Skeletal muscle cell (primary cell): ENCODE data around the gene PIP5K1B.

Experiments used
- DNase-seq: peaks from one replicate; pipeline ENCODE4 v3.0.0-alpha.2; 2010; ENCODE audit warnings: low read depth
- H3K4me3 ChIP-seq: 2 replicates; pipeline ENCODE4 v1.5.1; 2011; ENCODE audit warnings: low read depth, mild to moderate bottlenecking, control low read depth, low read length, moderate library complexity

The PIP5K1B gene

GRCh38 chr9:68931821-68932220, 226.8 kb downstream of the PIP5K1B start:
- no peak overlapping the region for H3K4me3 ChIP-seq
- DNase-seq = no peak

GRCh38 chr9:68932458-68932857, 227.4 kb downstream of the PIP5K1B start:
- no peak overlapping the region for H3K4me3 ChIP-seq
- no peak for DNase-seq

GRCh38 chr9:68933434-68934328, 228.6 kb downstream of the PIP5K1B start:
- no peak overlapping the region for H3K4me3 ChIP-seq
- DNase-seq = no peak

DNA sequence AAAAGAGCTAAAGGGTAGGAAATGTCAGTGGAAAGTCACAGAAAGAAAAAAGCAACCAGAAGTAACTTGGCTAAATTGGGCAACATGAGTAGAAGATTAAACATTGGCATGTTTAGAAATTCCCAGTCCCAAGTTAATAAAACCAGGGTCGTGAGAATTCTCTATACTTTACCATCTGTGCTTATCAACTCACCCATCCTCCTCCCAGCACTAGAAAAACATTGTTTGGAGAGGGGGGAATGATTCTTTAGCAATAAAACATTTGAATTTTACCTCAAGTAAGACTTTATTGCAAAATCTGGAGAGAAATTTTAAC, 229.2 kb downstream of the PIP5K1B start:
- no peak for DNase-seq
- H3K4me3 ChIP-seq = no peak overlapping the region

GRCh38 chr9:68940573-68940972, 235.5 kb downstream of the PIP5K1B start:
- DNase-seq = no peak
- no peak overlapping the region for H3K4me3 ChIP-seq

GRCh38 chr9:68941780-68942459, 236.9 kb downstream of the PIP5K1B start:
- no peak overlapping the region for H3K4me3 ChIP-seq
- DNase-seq = no peak

GRCh38 chr9:68942790-68943189, 237.8 kb downstream of the PIP5K1B start:
- H3K4me3 ChIP-seq = no peak overlapping the region
- DNase-seq = no peak

DNA sequence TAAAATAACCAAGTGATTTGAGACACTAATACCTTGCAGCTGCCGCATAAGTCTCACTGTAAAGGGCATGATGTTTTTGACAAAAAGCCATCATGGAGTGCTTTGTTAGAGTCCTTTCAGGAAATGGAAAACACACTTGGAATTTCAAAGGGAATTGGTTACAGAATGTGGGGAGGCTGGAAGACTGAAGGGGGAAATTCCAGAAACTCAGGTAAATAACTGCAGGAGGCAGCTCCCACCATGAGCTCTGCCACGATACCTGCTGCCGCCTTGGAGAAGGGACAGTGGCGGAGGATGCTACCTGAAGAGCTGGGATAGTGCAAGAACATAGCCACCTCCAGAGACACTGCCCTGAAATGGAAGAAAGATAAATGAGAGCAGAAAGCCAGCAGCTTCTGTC, 242.0 kb downstream of the PIP5K1B start:
- no peak for DNase-seq
- no peak overlapping the region for H3K4me3 ChIP-seq

- no peak for DNase-seq
- H3K4me3 ChIP-seq = no peak overlapping the region
Observed at GRCh38 chr9:68947842-68948569, 243.0 kb downstream of the PIP5K1B start.

- DNase-seq = peak; percentile 8
Observed at GRCh38 chr9:68949271-68950000, 244.4 kb downstream of the PIP5K1B start.

DNA sequence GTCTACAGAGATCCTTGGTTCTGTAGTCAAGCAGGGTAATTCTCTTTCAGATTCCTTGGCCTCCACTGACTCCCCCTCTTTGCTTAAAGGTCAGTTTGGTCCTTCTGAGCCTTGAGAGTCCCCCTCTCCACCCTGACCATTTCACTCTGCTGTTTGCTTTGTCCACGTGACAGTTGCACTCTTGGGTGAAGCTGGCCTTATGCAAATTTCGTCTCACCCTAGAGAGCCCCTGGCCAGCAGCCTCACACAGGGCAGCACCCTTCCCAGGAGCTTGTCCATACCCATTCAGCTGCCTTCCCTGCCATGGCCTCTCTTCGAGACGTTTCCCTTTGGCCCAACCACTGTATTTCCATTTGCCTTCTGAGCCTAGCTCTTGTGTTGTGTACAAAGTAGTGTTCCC, 245.1 kb downstream of the PIP5K1B start:
- no peak for DNase-seq
- no peak overlapping the region for H3K4me3 ChIP-seq

More at GRCh38 chr9:68949271-68950000, 244.4 kb downstream of the PIP5K1B start:
- H3K4me3 ChIP-seq = no peak overlapping the region

GRCh38 chr9:68950689-68951088, 245.6 kb downstream of the PIP5K1B start:
- no peak overlapping the region for H3K4me3 ChIP-seq
- no peak for DNase-seq

DNA sequence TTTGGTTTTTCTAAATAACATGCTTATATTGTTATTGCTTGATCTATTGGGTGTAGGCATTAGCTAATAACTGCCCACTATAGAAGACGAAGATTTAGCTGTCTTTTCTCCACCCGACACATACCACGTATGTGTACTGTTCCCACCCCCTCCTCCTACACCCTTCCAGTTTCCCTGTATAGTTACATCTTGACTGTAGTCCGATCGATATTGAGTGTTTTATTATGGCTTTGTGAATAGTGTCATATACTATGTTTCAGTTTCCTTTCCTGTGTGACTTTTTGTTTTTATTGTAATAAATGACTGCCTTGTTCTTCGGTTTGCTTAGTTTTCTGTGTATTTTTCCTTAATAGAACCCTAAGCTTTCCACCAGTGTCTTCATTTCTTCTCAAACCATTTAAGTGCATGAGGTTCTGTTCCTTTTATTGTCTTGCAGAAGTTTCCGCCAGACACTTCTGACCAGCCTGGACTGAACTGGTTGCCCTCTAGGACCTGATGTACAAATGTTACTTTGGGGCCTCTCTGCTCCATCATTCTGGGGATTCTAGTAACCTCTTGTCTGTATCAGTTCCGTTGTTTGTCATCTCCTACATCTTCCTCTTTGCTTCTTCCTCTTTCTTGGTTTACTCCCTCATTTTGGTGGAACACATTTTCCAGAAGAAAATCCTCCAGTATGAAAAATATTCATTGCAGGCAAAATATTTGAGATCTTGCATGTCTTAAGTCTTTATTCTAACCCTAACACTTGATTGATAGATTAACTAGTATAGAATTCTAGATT, 247.0 kb downstream of the PIP5K1B start:
- H3K4me3 ChIP-seq = no peak overlapping the region

DNA sequence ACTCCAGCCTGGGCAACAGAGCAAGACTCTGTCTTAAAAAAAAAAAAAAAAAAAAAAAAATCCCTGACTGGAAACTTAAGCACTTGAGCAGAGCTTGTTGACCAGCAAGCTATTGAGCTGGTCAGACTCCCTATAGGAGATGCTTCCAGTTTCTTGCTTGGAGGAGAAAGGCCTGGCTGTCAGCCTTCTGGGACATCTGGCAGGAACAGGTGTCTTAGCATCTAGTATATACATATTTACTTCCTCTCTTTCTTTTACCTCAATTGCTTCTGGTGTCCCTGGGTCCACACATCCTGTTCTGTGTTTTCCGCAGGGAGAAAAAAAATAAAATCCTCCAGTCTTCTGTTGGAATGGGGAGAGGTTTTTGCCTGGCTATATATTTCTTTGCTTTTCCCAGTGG, 248.7 kb downstream of the PIP5K1B start:
- no peak overlapping the region for H3K4me3 ChIP-seq
- no peak for DNase-seq

More for the DNA sequence above, 247.0 kb downstream of the PIP5K1B start:
- no peak for DNase-seq

DNA sequence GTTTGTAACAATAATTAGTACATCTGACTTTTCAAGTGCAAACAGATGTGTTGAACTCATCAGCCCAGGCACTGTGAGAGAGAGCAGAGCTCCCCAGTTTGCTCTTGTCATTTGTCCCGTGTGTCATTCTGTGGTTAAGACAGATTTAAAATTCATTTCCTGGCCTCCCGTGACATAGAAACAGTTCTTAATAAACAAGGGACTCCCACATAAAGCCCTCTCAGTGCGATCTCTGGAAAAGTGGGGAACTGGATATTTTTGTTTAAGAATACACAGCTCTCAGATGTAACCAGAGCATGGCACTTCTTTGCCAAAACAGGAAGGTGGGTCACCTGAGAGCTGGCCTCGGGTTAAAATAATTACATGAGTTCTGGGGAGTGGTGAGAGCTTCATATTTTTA, 250.3 kb downstream of the PIP5K1B start:
- H3K4me3 ChIP-seq = no peak overlapping the region
- no peak for DNase-seq

GRCh38 chr9:68957479-68957878, 252.4 kb downstream of the PIP5K1B start:
- no peak overlapping the region for H3K4me3 ChIP-seq
- DNase-seq = no peak

- no peak overlapping the region for H3K4me3 ChIP-seq
- no peak for DNase-seq
Observed at GRCh38 chr9:68961587-68961986, 256.5 kb downstream of the PIP5K1B start.

- no peak overlapping the region for H3K4me3 ChIP-seq
- DNase-seq = no peak
Observed at GRCh38 chr9:68963416-68963815, 258.4 kb downstream of the PIP5K1B start.

- no peak for DNase-seq
- no peak overlapping the region for H3K4me3 ChIP-seq
Observed at GRCh38 chr9:68964102-68964541, 259.1 kb downstream of the PIP5K1B start.
